Keratinocyte (primary cell): ENCODE results near the gene TAF11L7.

ENCODE experiments used
- EZH2 ChIP-seq: IDR thresholded peaks from one replicate; pipeline ENCODE4 v1.6.1; 2012; ENCODE audit warnings: inconsistent platforms, mild to moderate bottlenecking, low read length, moderate library complexity
- TF ChIP-seq, protein P1 (sequence below), 3 experiments: IDR thresholded peaks in 1 of 3; conservative IDR thresholded peaks in 1 of 3; optimal IDR thresholded peaks in 1 of 3; 2 replicates in 2 of 3; 3 replicates in 1 of 3; pipeline versions ENCODE3 to v1.5.1; 2011; ENCODE audit warnings: low read length in 3 of 3, mild to moderate bottlenecking in 3 of 3, moderate library complexity in 2 of 3, control low read depth in 1 of 3, inconsistent platforms in 1 of 3; ENCODE audit not compliant: insufficient read depth in 2 of 3; ENCODE audit errors: extremely low read depth in 1 of 3

DNA sequence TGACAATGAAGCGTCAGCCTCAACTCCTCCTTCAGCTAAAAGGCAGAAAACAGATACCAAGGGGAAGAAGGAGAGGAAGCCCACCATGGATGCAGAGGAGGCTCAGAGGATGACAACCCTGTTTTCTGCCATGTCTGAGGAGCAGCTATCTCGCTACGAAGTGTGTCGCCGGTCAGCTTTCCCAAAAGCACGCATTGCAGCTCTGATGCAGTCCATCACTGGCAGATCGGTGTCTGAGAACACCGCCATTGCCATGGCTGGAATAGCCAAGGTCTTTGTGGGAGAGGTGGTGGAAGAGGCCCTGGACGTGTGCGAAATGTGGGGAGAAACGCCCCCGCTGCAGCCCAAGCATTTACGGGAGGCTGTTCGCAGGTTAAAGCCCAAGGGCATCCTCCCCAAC is 19.4 kb upstream of the TAF11L7 start:
- TF ChIP-seq, protein P1, sequence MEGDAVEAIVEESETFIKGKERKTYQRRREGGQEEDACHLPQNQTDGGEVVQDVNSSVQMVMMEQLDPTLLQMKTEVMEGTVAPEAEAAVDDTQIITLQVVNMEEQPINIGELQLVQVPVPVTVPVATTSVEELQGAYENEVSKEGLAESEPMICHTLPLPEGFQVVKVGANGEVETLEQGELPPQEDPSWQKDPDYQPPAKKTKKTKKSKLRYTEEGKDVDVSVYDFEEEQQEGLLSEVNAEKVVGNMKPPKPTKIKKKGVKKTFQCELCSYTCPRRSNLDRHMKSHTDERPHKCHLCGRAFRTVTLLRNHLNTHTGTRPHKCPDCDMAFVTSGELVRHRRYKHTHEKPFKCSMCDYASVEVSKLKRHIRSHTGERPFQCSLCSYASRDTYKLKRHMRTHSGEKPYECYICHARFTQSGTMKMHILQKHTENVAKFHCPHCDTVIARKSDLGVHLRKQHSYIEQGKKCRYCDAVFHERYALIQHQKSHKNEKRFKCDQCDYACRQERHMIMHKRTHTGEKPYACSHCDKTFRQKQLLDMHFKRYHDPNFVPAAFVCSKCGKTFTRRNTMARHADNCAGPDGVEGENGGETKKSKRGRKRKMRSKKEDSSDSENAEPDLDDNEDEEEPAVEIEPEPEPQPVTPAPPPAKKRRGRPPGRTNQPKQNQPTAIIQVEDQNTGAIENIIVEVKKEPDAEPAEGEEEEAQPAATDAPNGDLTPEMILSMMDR (optimal IDR thresholded peaks at IDR 0.05 in 1 of 3, IDR thresholded peaks at IDR 0.05 in 1 of 3, conservative IDR thresholded peaks at IDR 0.05 in 1 of 3; ENCODE audit: extremely low read depth in 1 of 3, insufficient read depth in 2 of 3, low read length in 3 of 3): no peak
- TF ChIP-seq EZH2: no peak
